ENCODE measurements around the gene KCNJ16. TPM values are rescaled to one million over a fixed set of nuclear protein-coding genes. Genes with fewer than 3 reads are reported as not detected.
A peak's percentile ranks its signal among the peaks of the same experiment; 100 is the strongest.

The KCNJ16 gene
- total RNA-seq (2022) (8.0 and 9.3 TPM in 2 replicates), Bru-seq, nascent RNA (percentile 59 among the genes with signal in this experiment), BruChase-seq, experiment 1, labeled RNA remaining after a 2-hour chase (percentile 68 among the genes with signal in this experiment), BruChase-seq, experiment 2, labeled RNA remaining after a 6-hour chase (percentile 60 among the genes with signal in this experiment)
- long read RNA-seq, partial matches to known transcripts = 1 of 1 reads
- long read RNA-seq, other reads (novel, unspliced or antisense) = 0 of 1 reads

- peak within 1 kb of the TSS; percentile 63 for H3K4me3 Mint-ChIP-seq (ENCODE audit: unreplicated experiment)
- H3K36me3 Mint-ChIP-seq (ENCODE audit: insufficient read depth, unreplicated experiment) = peaks cover 6% of the 10 kb centered on the region
Observed at GRCh38 chr17:70074956-70075355, at the start of gene KCNJ16. TSS of gene KCNJ16 (plus strand) at chr17:70075225. CDS start at chr17:70132088, 56,863 bp downstream.

GRCh38 chr17:70028397-70028796, 46.6 kb upstream of the KCNJ16 start:
- Histone ChIP-seq H3K36me3 (ENCODE audit: control insufficient read depth, insufficient read depth, low read length) (no peaks in the 10 kb centered on the region), H3K4me3 (ENCODE audit: low read depth, low read length) (no peak overlapping the region), H3K27me3 (replicated peaks; ENCODE audit: control insufficient read depth, insufficient read depth, low read length) (no peaks in the 10 kb centered on the region), H3K9me3 (peaks cover 10% of the 10 kb centered on the region), H3K4me1 (peaks cover 7% of the 10 kb centered on the region)
- Mint-ChIP-seq H3K27ac (ENCODE audit: unreplicated experiment) (no peak overlapping the region), H3K9me3 (ENCODE audit: unreplicated experiment) (peaks cover 5% of the 10 kb centered on the region), H3K4me1 (ENCODE audit: low read depth, unreplicated experiment) (peaks cover 8% of the 10 kb centered on the region), H3K36me3 (ENCODE audit: insufficient read depth, unreplicated experiment) (peaks cover 6% of the 10 kb centered on the region), H3K27me3 (ENCODE audit: insufficient read depth, unreplicated experiment) (no peaks in the 10 kb centered on the region), H3K4me3 (ENCODE audit: unreplicated experiment) (no peak overlapping the region)
- TF ChIP-seq CTCF (IDR thresholded peaks at IDR 0.05; ENCODE audit: insufficient read depth in 1 of 2, low read depth in 1 of 2, low read length in 1 of 2, severe bottlenecking in 1 of 2, unreplicated experiment in 1 of 2) = no peak
- intact Hi-C loops (cut with micrococcal nuclease; ENCODE audit: unreplicated experiment) = loop anchor here (2.0 kb wide), 1 partner anchor 72 kb away; no protein-coding TSS in a partner anchor
- no peak for DNase-seq
- POLR2A ChIA-PET = no interaction called here
- CTCF ChIA-PET = no interaction called here
- BruUV-seq (replicated peaks) = no TSS peak

More at GRCh38 chr17:70074956-70075355, at the start of gene KCNJ16:
- Histone ChIP-seq H3K36me3 (ENCODE audit: control insufficient read depth, insufficient read depth, low read length) (no peaks in the 10 kb centered on the region), H3K27me3 (replicated peaks; ENCODE audit: control insufficient read depth, insufficient read depth, low read length) (no peaks in the 10 kb centered on the region), H3K9me3 (no peaks in the 10 kb centered on the region), H3K4me1 (peaks cover 40% of the 10 kb centered on the region), H3K4me3 (ENCODE audit: low read depth, low read length) (no peak within 1 kb of the TSS)
- ChIA-PET CTCF (interaction anchor here (1.2 kb wide), 1 partner anchor 12 kb away, joined by 5 read pairs; no protein-coding TSS in a partner anchor), POLR2A (no interaction called here)
- intact Hi-C loops (cut with micrococcal nuclease; ENCODE audit: unreplicated experiment) = loop anchor here (1.0 to 10.0 kb wide), 5 partner anchors 20 to 310 kb away; no protein-coding TSS in a partner anchor
- Mint-ChIP-seq H3K4me1 (ENCODE audit: low read depth, unreplicated experiment) (peaks cover 32% of the 10 kb centered on the region), H3K9me3 (ENCODE audit: unreplicated experiment) (no peaks in the 10 kb centered on the region), H3K27me3 (ENCODE audit: insufficient read depth, unreplicated experiment) (no peaks in the 10 kb centered on the region), H3K27ac (ENCODE audit: unreplicated experiment) (peak within 1 kb of the TSS; percentile 78)
- BruUV-seq (replicated peaks) = no TSS peak
- peak; percentile 89 to 95 for DNase-seq
- TF ChIP-seq CTCF (IDR thresholded peaks at IDR 0.05; ENCODE audit: insufficient read depth in 1 of 2, low read depth in 1 of 2, low read length in 1 of 2, severe bottlenecking in 1 of 2, unreplicated experiment in 1 of 2) = no peak

- intact Hi-C loops (cut with micrococcal nuclease; ENCODE audit: unreplicated experiment) = loop anchor here (1.0 to 2.0 kb wide), 2 partner anchors 72 to 115 kb away; no protein-coding TSS in a partner anchor
- Histone ChIP-seq H3K36me3 (ENCODE audit: control insufficient read depth, insufficient read depth, low read length) (no peaks in the 10 kb centered on the region), H3K9me3 (peaks cover 10% of the 10 kb centered on the region), H3K4me3 (ENCODE audit: low read depth, low read length) (no peak overlapping the region), H3K4me1 (peaks cover 7% of the 10 kb centered on the region), H3K27me3 (replicated peaks; ENCODE audit: control insufficient read depth, insufficient read depth, low read length) (no peaks in the 10 kb centered on the region)
- BruUV-seq (replicated peaks) = no TSS peak
- Mint-ChIP-seq H3K4me1 (ENCODE audit: low read depth, unreplicated experiment) (peaks cover 8% of the 10 kb centered on the region), H3K27me3 (ENCODE audit: insufficient read depth, unreplicated experiment) (no peaks in the 10 kb centered on the region), H3K4me3 (ENCODE audit: unreplicated experiment) (no peak overlapping the region), H3K9me3 (ENCODE audit: unreplicated experiment) (peaks cover 9% of the 10 kb centered on the region), H3K36me3 (ENCODE audit: insufficient read depth, unreplicated experiment) (peaks cover 6% of the 10 kb centered on the region), H3K27ac (ENCODE audit: unreplicated experiment) (no peak overlapping the region)
- peak in 1 of 2 experiments; percentile 40 for DNase-seq
- no peak for TF ChIP-seq CTCF (IDR thresholded peaks at IDR 0.05; ENCODE audit: insufficient read depth in 1 of 2, low read depth in 1 of 2, low read length in 1 of 2, severe bottlenecking in 1 of 2, unreplicated experiment in 1 of 2)
- ChIA-PET POLR2A (no interaction called here), CTCF (interaction anchor here (0.8 kb wide), 1 partner anchor 503 kb away, joined by 3 read pairs; no protein-coding TSS in a partner anchor)
Observed at GRCh38 chr17:70028978-70029767, 45.9 kb upstream of the KCNJ16 start.
